GM19397 (cell line): ENCODE results near the gene SYT6.

ENCODE experiments used
- ATAC-seq: cut with Tn5 transposase; IDR thresholded peaks from one replicate; pipeline ENCODE4 v1.9.1; 2021; ENCODE audit warnings: mild to moderate bottlenecking, moderate library complexity; ENCODE audit not compliant: unreplicated experiment

SYT6 gene

DNA sequence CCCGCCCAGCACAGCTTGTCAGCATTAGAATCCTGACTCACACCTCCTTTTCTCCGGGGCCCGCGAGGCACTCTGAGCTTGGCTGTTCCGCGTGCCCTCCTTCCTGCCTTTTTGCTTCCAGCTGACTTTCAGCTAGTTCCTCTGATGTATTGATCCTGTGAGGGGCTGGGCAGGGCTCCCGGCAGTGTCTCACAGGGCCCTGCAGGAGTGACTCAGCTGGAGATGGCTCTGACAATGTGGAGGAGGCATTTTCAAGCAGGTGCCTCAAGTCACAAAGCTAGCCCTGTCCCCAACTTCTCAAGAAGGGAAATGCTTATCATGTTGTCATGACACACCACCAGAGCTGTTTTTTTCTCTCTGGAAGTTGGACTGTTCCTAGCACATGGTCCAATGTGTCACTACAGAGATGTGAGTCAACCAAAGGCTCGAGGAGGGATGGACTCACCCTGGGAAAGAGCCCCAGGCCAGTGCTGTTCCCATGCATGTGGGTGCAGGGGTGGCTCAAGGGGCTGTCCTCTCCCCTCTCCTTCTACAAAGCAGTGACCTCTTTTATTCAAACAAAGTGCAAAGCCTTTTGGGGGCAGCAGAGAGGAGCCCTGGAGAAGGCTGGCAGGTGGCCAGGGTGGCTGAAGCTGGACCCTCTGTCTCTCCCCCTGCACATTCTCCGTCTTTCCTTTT is 30.6 kb downstream of the SYT6 start:
- no peak for ATAC-seq

- ATAC-seq, result no peak
Observed at GRCh38 chr1:114118351-114118990, 35.2 kb downstream of the SYT6 start.

- ATAC-seq, result no peak
Observed at GRCh38 chr1:114117654-114118053, 36.0 kb downstream of the SYT6 start.

DNA sequence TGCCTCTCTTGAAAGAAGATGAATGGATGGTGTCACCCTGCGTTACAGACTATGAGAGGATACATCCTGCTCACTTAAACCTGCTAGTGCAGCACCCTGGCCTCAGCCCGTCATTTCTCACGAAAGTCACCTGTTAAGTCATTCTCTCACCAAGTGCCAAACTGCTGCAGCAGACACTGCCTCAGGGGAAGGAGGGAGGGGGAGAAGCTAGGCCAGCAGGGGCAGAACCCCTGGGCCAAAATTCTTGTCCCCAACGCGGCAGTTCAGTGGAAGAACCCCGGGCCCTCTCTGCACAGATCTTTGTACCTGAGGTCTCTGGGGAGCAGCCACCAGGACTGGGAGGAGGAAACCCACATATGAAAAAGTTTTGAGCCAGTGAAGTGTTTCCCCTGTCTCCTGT is 37.6 kb downstream of the SYT6 start:
- no peak for ATAC-seq

DNA sequence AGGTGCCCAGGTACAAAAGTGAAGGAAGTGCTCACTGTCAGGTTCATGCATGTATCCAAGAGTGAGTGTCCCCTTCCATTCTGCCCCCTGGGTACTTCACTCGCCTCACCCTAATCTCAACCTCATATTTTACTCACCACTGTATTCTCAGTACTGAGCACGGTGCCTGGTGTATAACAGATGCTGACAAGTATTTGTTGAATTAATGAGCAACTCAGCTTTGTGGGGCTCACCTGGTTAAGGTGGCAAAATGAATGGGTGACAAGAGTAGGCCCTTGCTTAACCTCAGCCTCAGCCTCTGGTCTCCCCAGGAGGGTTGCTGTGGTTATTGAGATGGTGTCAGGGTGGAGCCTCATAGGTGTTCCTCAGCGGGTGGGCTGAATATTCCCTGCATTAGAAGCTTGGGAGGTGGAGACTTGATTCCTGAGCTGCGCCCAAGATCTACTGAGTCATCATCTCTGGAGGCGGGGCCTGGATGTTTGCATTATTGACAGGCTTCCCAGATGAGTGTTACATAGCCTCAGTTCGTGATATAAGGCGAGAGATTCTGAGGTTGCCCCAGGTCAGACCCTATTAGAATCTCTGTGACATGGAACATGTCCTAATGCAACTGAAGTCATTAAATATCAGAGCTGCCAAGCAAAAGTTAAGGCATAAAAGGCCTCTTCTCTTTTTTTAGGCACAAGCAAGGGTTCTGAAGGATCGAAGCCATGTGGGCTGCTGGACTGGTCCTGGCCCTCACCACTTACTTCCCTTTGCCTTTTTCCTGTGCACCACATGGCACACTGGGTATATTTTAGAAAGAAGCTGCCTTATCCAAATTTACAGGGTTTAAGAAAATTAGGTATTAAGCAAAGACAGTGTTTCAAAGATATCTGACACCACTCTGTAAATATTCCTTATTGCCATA is 39.2 kb downstream of the SYT6 start:
- no peak for ATAC-seq

GRCh38 chr1:114113411-114114184 is 40.1 kb downstream of the SYT6 start:
- ATAC-seq, result no peak

DNA sequence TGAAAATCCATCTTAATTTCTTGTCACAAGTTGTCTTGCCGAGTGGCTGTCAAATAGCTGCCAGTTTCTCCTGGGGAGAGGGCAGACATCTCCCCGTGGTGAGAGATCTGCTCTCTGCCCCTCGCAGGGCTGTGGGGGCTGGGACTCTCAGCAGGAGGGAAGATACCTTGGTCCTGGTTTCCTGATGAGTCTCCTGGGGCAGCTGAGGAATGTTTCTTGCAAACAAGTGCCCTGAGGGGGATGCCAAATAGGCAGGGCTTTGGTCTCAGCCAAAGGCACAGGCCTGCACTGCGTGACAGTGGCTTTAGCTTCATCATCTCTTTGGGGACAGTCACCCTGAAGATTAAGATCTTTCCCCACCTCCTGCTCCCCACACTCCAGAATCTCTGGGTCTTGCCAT is 40.9 kb downstream of the SYT6 start:
- no peak for ATAC-seq

DNA sequence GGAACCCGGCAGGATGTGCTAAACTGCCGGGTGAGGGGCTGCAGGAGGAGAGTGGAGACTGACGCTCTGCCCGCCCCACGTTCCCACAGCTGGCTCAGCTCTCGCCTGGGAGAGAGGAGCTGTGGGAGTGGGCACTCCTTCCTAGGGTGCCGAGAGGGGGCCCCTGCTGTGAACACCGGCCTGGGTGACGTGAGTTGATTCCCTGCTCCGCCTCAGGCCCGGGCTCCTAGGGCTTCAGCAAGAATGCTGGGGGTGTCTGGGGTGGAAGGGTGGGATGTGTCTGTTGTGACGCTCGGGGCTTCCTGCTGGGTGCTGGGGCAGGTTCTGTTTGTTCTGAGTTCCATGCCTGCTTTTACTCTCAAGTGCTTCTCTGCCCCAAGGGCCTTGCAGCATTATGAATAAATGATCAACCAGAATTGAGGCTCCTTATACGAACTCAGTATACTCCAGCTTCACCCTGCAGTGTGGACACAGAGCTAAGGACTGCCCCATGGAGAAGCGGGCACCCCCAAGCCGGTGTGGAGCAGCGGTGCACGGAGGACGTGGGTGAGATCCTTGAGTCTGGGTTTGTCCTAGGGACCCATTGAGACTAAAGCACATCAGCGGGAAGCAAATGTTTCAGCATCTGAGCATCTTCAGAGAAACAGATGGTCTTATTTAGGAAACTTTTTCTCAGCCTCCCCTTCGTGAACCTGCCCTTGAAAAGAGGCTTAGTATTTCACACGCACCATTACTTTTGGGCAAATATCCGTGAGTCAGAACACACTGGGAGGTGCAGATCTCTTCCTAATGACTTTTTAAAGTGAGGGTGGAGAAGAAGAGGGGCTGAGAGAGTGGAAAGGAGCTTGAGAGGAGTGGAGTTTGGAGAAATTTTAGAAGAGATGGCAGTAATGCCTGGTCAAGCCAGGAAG is 41.7 kb downstream of the SYT6 start:
- ATAC-seq, result no peak

DNA sequence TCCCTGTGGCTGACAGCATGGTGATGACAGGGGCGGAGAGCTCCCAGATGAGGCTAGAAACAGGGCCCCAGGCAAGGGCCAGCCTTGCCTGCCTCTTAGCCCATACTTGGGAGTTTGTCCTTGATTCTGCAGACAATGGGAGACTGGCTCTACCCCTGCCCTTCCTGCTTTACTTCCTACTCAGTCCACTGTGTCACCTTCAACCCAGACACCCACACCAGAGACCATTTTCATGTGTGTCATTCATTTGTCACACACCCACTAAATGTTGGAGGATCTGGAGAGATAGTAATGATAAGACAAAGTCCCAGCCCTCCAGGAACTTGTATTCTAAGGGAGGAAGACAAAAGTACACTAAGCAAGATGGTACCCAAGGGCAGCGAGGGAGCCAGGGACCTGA is 43.7 kb downstream of the SYT6 start:
- no peak for ATAC-seq

DNA sequence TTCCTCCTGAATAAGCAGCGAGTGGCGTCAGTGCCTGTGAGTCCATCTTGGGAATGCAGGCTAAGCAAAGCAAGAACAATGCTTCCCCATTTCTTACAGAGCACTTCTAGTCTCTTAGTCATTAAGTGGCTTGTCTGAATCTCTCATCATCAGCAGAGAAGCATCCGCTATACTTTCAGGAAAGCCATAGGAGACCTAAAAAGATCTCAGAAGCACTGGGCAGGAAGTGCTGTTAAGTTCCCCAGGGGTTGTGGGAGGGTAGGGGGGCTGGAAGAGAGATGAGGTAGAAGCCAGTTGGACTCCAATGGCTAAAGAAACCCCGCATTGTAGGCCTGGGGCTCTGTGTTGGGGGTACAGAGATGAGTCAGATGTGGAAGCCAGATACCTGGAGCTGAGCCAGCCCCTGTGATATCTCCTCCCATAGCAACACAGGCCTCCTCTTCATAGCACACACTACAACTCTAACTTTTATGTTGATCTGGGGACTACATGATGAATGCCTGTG is 44.9 kb downstream of the SYT6 start:
- ATAC-seq, result peak; percentile 72

GRCh38 chr1:114107474-114108435 is 45.9 kb downstream of the SYT6 start:
- no peak for ATAC-seq

GRCh38 chr1:114105421-114105979 is 48.2 kb downstream of the SYT6 start:
- ATAC-seq, result no peak

- no peak for ATAC-seq
Observed at GRCh38 chr1:114104949-114105348, 48.7 kb downstream of the SYT6 start.

- no peak for ATAC-seq
Observed at GRCh38 chr1:114103992-114104391, 49.7 kb downstream of the SYT6 start.

- ATAC-seq, result no peak
Observed at GRCh38 chr1:114102136-114102535, 51.5 kb downstream of the SYT6 start.

- ATAC-seq, result no peak
Observed at GRCh38 chr1:114100148-114100547, 53.5 kb downstream of the SYT6 start.

DNA sequence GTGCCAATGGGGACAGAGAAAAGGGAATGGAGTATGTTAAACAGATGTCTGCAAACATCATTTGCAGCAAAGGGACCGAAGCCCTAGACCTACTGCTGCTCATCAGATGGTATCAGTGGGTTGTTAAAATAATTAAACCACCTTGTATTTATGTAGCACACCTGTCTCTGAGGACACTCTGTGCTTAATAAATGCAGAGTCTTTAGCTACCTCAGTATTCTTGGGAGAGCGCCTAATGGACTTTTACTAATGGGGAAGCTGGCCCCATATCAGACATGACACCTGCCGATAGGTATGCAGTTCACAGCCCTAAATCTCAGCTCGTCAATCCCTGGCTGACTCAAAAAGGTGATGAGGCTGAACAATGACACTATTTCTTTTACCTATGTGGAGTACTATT is 54.4 kb downstream of the SYT6 start:
- ATAC-seq, result no peak

- ATAC-seq, result no peak
Observed at GRCh38 chr1:114097109-114097508, 56.6 kb downstream of the SYT6 start.
